Mucosa of descending colon (tissue), 3 donors: ENCODE results near the gene CPSF7. TPM values are rescaled to one million over a fixed set of nuclear protein-coding genes. Genes with fewer than 3 reads are reported as not detected.

ENCODE experiments used
- ATAC-seq: fragments of 200-7000 bp; cut with Tn5 transposase; one replicate; pipeline ENCODE4 v1.9.1; 2020; ENCODE audit warnings: mild to moderate bottlenecking, moderate library complexity
- DNase-seq, 3 donors: peaks; one replicate each; pipeline ENCODE4 v3.0.0-alpha.2; 2020
- H3K36me3 ChIP-seq: fragments of 200-600 bp; one replicate; pipeline ENCODE4 v1.8.0; 2021; ENCODE audit warnings: low read depth, mild to moderate bottlenecking
- H3K4me1 ChIP-seq: fragments of 200-600 bp; one replicate; pipeline ENCODE4 v1.8.0; 2021; ENCODE audit warnings: low read depth, mild to moderate bottlenecking
- H3K4me3 ChIP-seq: fragments of 200-600 bp; one replicate; pipeline ENCODE4 v1.8.0; 2021; ENCODE audit warnings: mild to moderate bottlenecking
- H3K9me3 ChIP-seq: fragments of 200-600 bp; one replicate; pipeline ENCODE4 v1.8.0; 2021; ENCODE audit warnings: mild to moderate bottlenecking
- intact Hi-C, 2 donors: fragments of 100-400 bp; cut with DNase I in 1 of 2; cut with micrococcal nuclease in 1 of 2; formaldehyde crosslinking; loops; one replicate each; pipeline versions ENCODE4 v1.11.0 to v1.11.1; 2022; cut with DNase I, micrococcal nuclease
- total RNA-seq, 3 donors: library from RNA; stranded (reverse); fragmentation: NEBNext Ultra II Directional in 2 of 3; extraction: Animal tissue kit (Norgen Biotek cat#: 25700) in 2 of 3; gene quantifications; one replicate each; pipeline versions ENCODE4 v1.2.1 to v1.2.4, GENCODE V29; 2021 to 2023
- TF ChIP-seq, protein P1 (sequence below): fragments of 200-600 bp; IDR thresholded peaks from one replicate; pipeline ENCODE4 v1.8.0; 2022; ENCODE audit warnings: antibody characterized with exemption, mild to moderate bottlenecking
- donor health status: DM: no; HTN: no; CAD: no; lungs with moderate emphysema.
- donor health status: DM: no; HTN: no; CAD: no.
- donor health status: DM: no; HTN: yes; CAD: no.

CPSF7 gene
- total RNA-seq, 3 donors from 2014 or later: 60.8 to 69.6 (median 64.7) TPM

DNA sequence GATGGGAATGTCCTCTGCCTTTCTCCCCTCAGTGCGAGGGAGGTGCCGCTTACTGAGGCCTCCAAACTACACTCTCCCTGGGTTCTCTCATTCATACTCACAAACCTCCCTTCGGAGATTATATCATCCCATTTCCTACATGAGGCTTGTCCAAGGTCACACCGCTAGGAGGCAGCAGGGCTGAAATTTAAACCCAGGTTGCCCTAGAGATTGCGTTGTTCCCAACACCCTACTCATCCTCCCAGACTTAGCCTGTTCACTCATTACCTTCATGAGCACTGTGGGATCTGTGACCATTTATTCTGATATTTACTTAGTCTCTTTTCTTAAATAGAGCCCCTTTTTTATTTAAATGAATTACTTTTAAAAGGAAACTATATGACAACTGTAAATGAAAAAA, 31.2 kb upstream of the CPSF7 start:
- no peak for ATAC-seq
- TF ChIP-seq, protein P1, sequence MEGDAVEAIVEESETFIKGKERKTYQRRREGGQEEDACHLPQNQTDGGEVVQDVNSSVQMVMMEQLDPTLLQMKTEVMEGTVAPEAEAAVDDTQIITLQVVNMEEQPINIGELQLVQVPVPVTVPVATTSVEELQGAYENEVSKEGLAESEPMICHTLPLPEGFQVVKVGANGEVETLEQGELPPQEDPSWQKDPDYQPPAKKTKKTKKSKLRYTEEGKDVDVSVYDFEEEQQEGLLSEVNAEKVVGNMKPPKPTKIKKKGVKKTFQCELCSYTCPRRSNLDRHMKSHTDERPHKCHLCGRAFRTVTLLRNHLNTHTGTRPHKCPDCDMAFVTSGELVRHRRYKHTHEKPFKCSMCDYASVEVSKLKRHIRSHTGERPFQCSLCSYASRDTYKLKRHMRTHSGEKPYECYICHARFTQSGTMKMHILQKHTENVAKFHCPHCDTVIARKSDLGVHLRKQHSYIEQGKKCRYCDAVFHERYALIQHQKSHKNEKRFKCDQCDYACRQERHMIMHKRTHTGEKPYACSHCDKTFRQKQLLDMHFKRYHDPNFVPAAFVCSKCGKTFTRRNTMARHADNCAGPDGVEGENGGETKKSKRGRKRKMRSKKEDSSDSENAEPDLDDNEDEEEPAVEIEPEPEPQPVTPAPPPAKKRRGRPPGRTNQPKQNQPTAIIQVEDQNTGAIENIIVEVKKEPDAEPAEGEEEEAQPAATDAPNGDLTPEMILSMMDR: no peak
- intact Hi-C loops: no loop called here
- Histone ChIP-seq H3K9me3 (no peaks in the 10 kb centered on the region), H3K36me3 (no peaks in the 10 kb centered on the region), H3K4me3 (no peak overlapping the region), H3K4me1 (no peaks in the 10 kb centered on the region)
- no peak for DNase-seq

GRCh38 chr11:61460474-61460881, 30.7 kb upstream of the CPSF7 start:
- Histone ChIP-seq H3K9me3 (no peaks in the 10 kb centered on the region), H3K4me3 (no peak overlapping the region), H3K4me1 (no peaks in the 10 kb centered on the region), H3K36me3 (no peaks in the 10 kb centered on the region)
- DNase-seq (no peak), ATAC-seq (no peak)
- TF ChIP-seq, protein P1: no peak
- intact Hi-C loops: no loop called here

DNA sequence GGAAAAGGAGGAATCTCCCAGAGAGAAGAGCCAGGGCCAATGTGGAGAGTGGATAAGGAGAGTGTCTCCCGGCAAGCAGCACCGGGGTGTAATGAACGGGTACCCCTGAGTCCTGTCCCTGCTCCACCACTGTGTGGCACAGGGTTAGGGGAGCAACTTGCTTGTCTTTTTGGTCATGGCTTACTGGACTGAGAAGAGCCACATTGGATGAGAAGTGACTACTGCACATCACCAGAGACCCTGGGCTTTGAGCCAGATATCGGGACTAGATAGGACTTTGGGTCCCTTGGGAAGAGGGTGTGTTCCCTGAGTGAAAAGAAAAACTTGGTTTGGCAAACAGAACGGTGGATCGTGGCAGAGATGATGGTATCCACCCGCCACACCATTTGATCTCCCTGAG, 24.7 kb upstream of the CPSF7 start:
- Histone ChIP-seq H3K36me3 (no peaks in the 10 kb centered on the region), H3K9me3 (no peaks in the 10 kb centered on the region), H3K4me3 (no peak overlapping the region), H3K4me1 (no peaks in the 10 kb centered on the region)
- ATAC-seq (no peak), DNase-seq (no peak)
- intact Hi-C loops: no loop called here
- TF ChIP-seq, protein P1: no peak

DNA sequence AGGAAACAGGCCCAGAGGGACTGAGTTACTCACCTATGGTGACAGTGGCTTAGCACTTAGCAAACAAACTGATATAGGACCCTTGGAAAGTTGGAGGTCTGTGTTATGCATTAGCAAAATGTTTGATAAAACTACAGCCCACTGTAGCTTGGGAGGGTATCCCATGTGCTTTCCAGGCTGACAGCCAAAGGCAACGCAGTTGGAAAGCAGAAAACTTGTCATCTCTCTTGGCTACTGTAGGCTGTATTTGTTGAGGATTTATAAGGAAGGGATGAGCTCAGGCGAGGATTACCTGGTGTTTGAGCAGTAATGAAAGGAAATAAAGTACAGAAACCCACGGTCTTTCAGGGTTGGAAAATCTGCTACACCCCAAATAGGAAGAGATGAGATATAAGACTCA, 23.9 kb upstream of the CPSF7 start:
- ATAC-seq (no peak), DNase-seq (no peak)
- Histone ChIP-seq H3K9me3 (no peaks in the 10 kb centered on the region), H3K4me3 (no peak overlapping the region), H3K4me1 (no peaks in the 10 kb centered on the region), H3K36me3 (no peaks in the 10 kb centered on the region)
- intact Hi-C loops: no loop called here
- TF ChIP-seq, protein P1: no peak

- H3K9me3 ChIP-seq: no peaks in the 10 kb centered on the region
- ATAC-seq: no peak
- intact Hi-C loops: no loop called here
- DNase-seq: no peak
- TF ChIP-seq, protein P1: no peak
- H3K4me1 ChIP-seq: no peaks in the 10 kb centered on the region
- no peaks in the 10 kb centered on the region for H3K36me3 ChIP-seq
- H3K4me3 ChIP-seq: no peak overlapping the region
Observed at GRCh38 chr11:61452825-61453224, 23.1 kb upstream of the CPSF7 start.

- Histone ChIP-seq H3K4me1 (no peaks in the 10 kb centered on the region), H3K36me3 (peaks cover 6% of the 10 kb centered on the region), H3K4me3 (no peak overlapping the region), H3K9me3 (no peaks in the 10 kb centered on the region)
- DNase-seq: no peak
- TF ChIP-seq, protein P1: no peak
- ATAC-seq: no peak
- intact Hi-C loops: no loop called here
Observed at GRCh38 chr11:61448552-61448927, 18.8 kb upstream of the CPSF7 start.
